Nephron progenitor cell (in vitro differentiated cells): ENCODE data around the gene MYO1B.

Source experiments
- DNase-seq: peaks from one replicate; pipeline ENCODE4 v3.0.0; 2021
- H3K27ac Mint-ChIP-seq: 2 replicates; pipeline ENCODE4 v1.8.0; 2021; ENCODE audit warnings: mild to moderate bottlenecking, moderate library complexity, mixed read lengths
- H3K27me3 Mint-ChIP-seq: 2 replicates; pipeline ENCODE4 v1.8.0; 2021; ENCODE audit warnings: mild to moderate bottlenecking, low read depth, mixed read lengths; ENCODE audit not compliant: poor library complexity
- H3K36me3 Mint-ChIP-seq: 2 replicates; pipeline ENCODE4 v1.8.0; 2021; ENCODE audit warnings: low read depth, mixed read lengths
- H3K4me1 Mint-ChIP-seq: 2 replicates; pipeline ENCODE4 v1.8.0; 2021; ENCODE audit warnings: mixed read lengths
- H3K4me3 Mint-ChIP-seq: 2 replicates; pipeline ENCODE4 v1.8.0; 2021; ENCODE audit warnings: mild to moderate bottlenecking, moderate library complexity, mixed read lengths
- H3K9me3 Mint-ChIP-seq: 2 replicates; pipeline ENCODE4 v1.8.0; 2021; ENCODE audit warnings: mild to moderate bottlenecking, moderate library complexity, mixed read lengths
- TF ChIP-seq, protein P1 (sequence below): fragments of 200-600 bp; sonication (generic); IDR thresholded peaks from 2 replicates; pipeline ENCODE4 v1.5.0; 2021; ENCODE audit warnings: antibody characterized with exemption

MYO1B gene

DNA sequence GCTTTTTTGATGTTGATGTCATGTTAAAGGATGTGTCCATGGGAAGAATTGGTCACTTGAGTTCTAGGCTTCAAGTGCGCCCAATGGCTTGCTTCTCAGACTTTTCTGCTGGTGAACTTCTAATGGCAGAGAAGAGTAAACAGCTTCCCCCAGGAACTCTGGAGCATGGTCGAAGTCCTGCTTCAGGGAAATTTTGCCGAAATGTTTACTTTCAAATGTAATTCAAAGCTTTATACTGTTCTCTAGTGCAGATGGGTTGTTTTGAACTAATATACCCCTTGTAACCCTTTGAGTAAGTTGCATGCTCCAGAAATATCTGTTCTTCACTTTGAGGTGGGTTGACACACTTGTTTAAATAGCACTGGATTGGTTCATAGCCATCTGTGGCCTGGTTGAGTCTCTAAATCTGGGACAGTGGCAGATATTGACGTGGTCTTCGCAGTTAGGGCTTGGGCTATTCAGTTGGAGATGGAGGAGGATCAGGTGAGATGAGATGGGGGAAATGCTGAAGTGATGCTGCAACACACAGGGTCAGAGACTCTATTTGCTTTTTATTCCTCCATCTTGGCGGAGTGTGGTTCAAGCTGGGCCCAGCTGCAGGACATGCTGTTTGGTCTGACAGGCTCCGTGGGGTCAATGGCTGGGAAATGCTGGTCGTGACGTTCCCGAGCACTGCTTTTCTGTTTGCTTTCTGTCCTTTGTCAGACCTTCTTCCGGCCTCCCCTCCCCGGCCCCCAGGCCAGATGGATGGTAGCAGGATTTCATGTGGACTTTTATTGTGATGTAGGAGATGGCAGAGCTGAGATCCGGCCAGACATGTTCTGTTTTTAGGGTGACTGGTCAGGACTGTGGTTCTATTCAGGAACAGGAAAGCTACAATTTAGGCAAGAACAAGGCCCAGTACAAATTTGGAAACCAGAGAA, 35.9 kb downstream of the MYO1B start:
- TF ChIP-seq, protein P1, sequence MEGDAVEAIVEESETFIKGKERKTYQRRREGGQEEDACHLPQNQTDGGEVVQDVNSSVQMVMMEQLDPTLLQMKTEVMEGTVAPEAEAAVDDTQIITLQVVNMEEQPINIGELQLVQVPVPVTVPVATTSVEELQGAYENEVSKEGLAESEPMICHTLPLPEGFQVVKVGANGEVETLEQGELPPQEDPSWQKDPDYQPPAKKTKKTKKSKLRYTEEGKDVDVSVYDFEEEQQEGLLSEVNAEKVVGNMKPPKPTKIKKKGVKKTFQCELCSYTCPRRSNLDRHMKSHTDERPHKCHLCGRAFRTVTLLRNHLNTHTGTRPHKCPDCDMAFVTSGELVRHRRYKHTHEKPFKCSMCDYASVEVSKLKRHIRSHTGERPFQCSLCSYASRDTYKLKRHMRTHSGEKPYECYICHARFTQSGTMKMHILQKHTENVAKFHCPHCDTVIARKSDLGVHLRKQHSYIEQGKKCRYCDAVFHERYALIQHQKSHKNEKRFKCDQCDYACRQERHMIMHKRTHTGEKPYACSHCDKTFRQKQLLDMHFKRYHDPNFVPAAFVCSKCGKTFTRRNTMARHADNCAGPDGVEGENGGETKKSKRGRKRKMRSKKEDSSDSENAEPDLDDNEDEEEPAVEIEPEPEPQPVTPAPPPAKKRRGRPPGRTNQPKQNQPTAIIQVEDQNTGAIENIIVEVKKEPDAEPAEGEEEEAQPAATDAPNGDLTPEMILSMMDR, result no peak
- H3K9me3 Mint-ChIP-seq, result no peaks in the 10 kb centered on the region
- no peak overlapping the region for H3K4me3 Mint-ChIP-seq
- peaks cover 19% of the 10 kb centered on the region for H3K4me1 Mint-ChIP-seq
- H3K27ac Mint-ChIP-seq, result peak overlapping the region; percentile 10
- DNase-seq, result no peak
- H3K36me3 Mint-ChIP-seq, result peaks cover 80% of the 10 kb centered on the region
- H3K27me3 Mint-ChIP-seq, result no peaks in the 10 kb centered on the region

DNA sequence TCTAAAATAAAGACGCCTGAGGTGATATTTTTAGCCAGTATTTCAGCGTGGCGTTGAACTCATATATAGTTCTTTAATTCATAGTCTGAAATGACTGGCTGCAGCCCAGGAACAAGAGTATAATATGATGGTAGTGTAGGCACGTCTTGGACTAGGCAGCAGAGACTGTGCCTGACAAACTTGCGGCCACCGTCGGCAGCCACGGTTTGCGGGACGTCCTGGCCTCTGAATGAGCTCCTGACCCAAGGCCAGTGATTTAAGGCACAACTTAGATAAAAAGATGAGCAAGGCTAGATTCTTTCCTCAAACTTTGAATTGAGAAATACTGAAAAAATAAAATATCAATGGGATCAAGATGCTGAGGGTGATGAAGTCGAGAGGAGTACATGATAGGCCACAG, 40.0 kb downstream of the MYO1B start:
- Mint-ChIP-seq H3K27me3 (no peaks in the 10 kb centered on the region), H3K4me3 (no peak overlapping the region), H3K9me3 (no peaks in the 10 kb centered on the region), H3K4me1 (peaks cover 13% of the 10 kb centered on the region), H3K36me3 (peaks cover 56% of the 10 kb centered on the region), H3K27ac (no peak overlapping the region)
- TF ChIP-seq, protein P1, result no peak
- no peak for DNase-seq

DNA sequence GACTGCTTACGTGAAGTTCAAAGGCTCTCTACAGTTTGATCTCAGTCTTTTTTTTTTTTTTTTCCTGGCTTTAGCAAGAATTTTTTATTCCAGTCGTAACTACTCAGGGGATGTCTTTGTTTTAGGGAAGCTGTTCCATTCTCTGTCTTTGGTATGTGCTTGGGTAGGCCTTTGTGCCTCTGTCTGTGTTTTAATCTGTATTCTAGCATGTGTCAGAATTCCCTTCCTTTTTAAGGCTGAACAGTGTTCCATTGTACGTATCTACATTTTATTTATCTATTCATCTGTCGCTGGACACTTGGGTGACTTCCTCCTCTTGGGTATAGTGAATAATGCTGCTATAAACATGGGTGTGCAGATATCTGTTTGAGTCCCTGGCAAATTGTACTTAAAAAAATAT, 42.6 kb downstream of the MYO1B start:
- H3K4me1 Mint-ChIP-seq, result no peaks in the 10 kb centered on the region
- peaks cover 53% of the 10 kb centered on the region for H3K36me3 Mint-ChIP-seq
- no peaks in the 10 kb centered on the region for H3K27me3 Mint-ChIP-seq
- TF ChIP-seq, protein P1, result no peak
- no peak overlapping the region for H3K4me3 Mint-ChIP-seq
- H3K27ac Mint-ChIP-seq, result peak overlapping the region; percentile 60
- no peaks in the 10 kb centered on the region for H3K9me3 Mint-ChIP-seq
- DNase-seq, result no peak

DNA sequence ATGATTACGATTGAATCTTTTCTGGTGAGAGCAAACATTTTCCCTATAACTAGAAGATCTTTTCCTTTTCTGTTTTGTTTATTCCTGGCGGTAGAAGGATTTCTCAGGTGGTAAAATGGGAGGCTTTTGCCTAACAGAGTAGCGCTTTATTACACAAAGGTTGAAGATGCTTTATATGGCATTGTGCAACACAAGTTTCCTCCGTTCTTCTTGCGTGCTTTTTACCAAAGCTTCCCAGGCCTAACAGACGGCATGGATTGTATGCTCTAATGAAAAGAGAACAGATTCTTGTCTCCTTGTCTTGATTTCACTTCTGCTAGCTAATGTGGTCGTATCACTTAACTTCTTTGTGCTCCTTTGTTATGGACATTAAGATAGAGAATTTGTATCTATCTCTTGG, 43.8 kb downstream of the MYO1B start:
- Mint-ChIP-seq H3K36me3 (peaks cover 46% of the 10 kb centered on the region), H3K9me3 (no peaks in the 10 kb centered on the region), H3K4me3 (no peak overlapping the region), H3K27ac (no peak overlapping the region), H3K4me1 (no peaks in the 10 kb centered on the region), H3K27me3 (no peaks in the 10 kb centered on the region)
- no peak for DNase-seq
- TF ChIP-seq, protein P1, result no peak

DNA sequence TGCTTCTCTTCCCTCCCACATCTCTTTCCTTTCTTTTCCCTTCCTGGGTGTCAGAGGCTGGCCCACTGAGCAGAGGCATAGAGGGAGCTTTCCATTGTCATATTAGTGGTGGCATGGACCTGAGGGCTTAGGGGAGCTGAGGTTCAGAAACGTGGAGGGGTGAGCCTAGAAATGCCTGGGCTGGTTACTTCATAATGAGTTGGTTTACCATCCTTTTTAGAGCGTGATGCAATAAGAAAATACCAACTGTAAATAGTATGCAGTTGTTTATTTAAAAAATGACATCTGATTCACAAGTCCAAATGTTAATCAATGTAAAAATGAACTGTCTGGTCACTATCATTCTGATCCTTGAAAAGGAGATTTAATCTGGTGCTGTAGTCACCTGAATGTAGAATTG, 46.3 kb downstream of the MYO1B start:
- DNase-seq, result no peak
- H3K4me3 Mint-ChIP-seq, result no peak overlapping the region
- H3K9me3 Mint-ChIP-seq, result no peaks in the 10 kb centered on the region
- no peaks in the 10 kb centered on the region for H3K4me1 Mint-ChIP-seq
- TF ChIP-seq, protein P1, result no peak
- no peaks in the 10 kb centered on the region for H3K27me3 Mint-ChIP-seq
- no peak overlapping the region for H3K27ac Mint-ChIP-seq
- H3K36me3 Mint-ChIP-seq, result peaks cover 37% of the 10 kb centered on the region

DNA sequence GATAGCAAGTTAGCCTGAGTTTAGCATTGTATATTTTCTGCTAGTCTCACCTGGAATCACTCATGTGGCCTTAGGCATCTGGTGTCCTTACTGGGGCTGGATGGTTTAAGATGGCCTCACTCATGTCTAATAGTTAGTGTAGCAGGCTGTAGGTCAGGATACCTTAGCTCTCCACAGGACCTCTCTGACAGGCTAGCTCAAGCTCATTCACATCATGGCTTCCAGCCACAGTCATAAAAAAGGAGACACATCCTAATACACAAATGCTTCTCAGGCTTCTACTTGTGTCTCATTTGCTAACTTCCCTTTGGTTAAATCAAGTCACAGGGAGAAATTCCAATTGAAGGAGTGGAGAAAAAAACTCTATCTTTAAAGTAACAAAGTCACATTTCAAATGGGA, 47.7 kb downstream of the MYO1B start:
- Mint-ChIP-seq H3K4me1 (no peaks in the 10 kb centered on the region), H3K9me3 (no peaks in the 10 kb centered on the region), H3K27ac (peak overlapping the region; percentile 55), H3K27me3 (no peaks in the 10 kb centered on the region), H3K36me3 (peaks cover 40% of the 10 kb centered on the region), H3K4me3 (no peak overlapping the region)
- TF ChIP-seq, protein P1, result no peak
- no peak for DNase-seq
